Mammary epithelial cell (primary cell): ENCODE data around the gene SLC29A3.

Source experiments
- EZH2 ChIP-seq: IDR thresholded peaks from 2 replicates; pipeline ENCODE4 v1.6.1; 2012; ENCODE audit warnings: low read length, inconsistent platforms, borderline replicate concordance
- TF ChIP-seq, protein P1 (sequence below), 2 donors: IDR thresholded peaks in 1 of 2; conservative IDR thresholded peaks in 1 of 2; 2 replicates each; pipeline ENCODE4 v1.5.1; 2011 to 2012; ENCODE audit warnings: inconsistent platforms in 2 of 2, low read length in 2 of 2, mild to moderate bottlenecking in 2 of 2, control low read depth in 1 of 2, low read depth in 1 of 2; ENCODE audit not compliant: insufficient read depth in 1 of 2; ENCODE audit errors: extremely low read depth in 1 of 2

- TF ChIP-seq, protein P1, sequence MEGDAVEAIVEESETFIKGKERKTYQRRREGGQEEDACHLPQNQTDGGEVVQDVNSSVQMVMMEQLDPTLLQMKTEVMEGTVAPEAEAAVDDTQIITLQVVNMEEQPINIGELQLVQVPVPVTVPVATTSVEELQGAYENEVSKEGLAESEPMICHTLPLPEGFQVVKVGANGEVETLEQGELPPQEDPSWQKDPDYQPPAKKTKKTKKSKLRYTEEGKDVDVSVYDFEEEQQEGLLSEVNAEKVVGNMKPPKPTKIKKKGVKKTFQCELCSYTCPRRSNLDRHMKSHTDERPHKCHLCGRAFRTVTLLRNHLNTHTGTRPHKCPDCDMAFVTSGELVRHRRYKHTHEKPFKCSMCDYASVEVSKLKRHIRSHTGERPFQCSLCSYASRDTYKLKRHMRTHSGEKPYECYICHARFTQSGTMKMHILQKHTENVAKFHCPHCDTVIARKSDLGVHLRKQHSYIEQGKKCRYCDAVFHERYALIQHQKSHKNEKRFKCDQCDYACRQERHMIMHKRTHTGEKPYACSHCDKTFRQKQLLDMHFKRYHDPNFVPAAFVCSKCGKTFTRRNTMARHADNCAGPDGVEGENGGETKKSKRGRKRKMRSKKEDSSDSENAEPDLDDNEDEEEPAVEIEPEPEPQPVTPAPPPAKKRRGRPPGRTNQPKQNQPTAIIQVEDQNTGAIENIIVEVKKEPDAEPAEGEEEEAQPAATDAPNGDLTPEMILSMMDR (conservative IDR thresholded peaks at IDR 0.05 in 1 of 2, IDR thresholded peaks at IDR 0.05 in 1 of 2; ENCODE audit: extremely low read depth in 1 of 2, insufficient read depth in 1 of 2, low read depth in 1 of 2, low read length in 2 of 2): no peak
- TF ChIP-seq EZH2: no peak
Observed at GRCh38 chr10:71321386-71321785, 2.3 kb downstream of the SLC29A3 start.
